Endothelial cell (in vitro differentiated cells): ENCODE measurements around the gene SRL. TPM values are rescaled to one million over a fixed set of nuclear protein-coding genes. Genes with fewer than 3 reads are reported as not detected.

ENCODE experiments used
- DNase-seq: peaks from one replicate; pipeline ENCODE4 v3.0.0; 2021; ENCODE audit warnings: low spot score
- H3K27ac Mint-ChIP-seq: one replicate; pipeline ENCODE4 v1.8.0; 2021; ENCODE audit warnings: mixed read lengths, inconsistent platforms; ENCODE audit not compliant: unreplicated experiment
- H3K27me3 Mint-ChIP-seq: one replicate; pipeline ENCODE4 v1.8.0; 2021; ENCODE audit warnings: mild to moderate bottlenecking, moderate library complexity, mixed read lengths, inconsistent platforms; ENCODE audit not compliant: unreplicated experiment
- H3K36me3 Mint-ChIP-seq: one replicate; pipeline ENCODE4 v1.8.0; 2021; ENCODE audit warnings: mild to moderate bottlenecking, low read depth, mixed read lengths, inconsistent platforms; ENCODE audit not compliant: unreplicated experiment
- H3K4me1 Mint-ChIP-seq: one replicate; pipeline ENCODE4 v1.8.0; 2021; ENCODE audit warnings: mild to moderate bottlenecking, mixed read lengths, inconsistent platforms; ENCODE audit not compliant: unreplicated experiment
- H3K4me3 Mint-ChIP-seq: one replicate; pipeline ENCODE4 v1.8.0; 2021; ENCODE audit warnings: mild to moderate bottlenecking, mixed read lengths, inconsistent platforms; ENCODE audit not compliant: unreplicated experiment
- H3K9me3 Mint-ChIP-seq: one replicate; pipeline ENCODE4 v1.8.0; 2021; ENCODE audit warnings: mixed read lengths, inconsistent platforms; ENCODE audit not compliant: unreplicated experiment
- total RNA-seq: library from RNA; stranded (reverse); fragmentation: NEBNext Ultra II Directional; extraction: Animal tissue kit (Norgen Biotek cat#: 25700); gene quantifications from one replicate; pipeline ENCODE4 v1.2.1, GENCODE V29; 2021; ENCODE audit not compliant: unreplicated experiment
- TF ChIP-seq, protein P1 (sequence below): fragments of 200-600 bp; sonication (generic); IDR thresholded peaks from one replicate; pipeline ENCODE4 v1.5.0; 2021; ENCODE audit warnings: antibody characterized with exemption; ENCODE audit not compliant: unreplicated experiment

Gene SRL
- total RNA-seq, 1 donor from 2014 or later = 0.26 TPM

DNA sequence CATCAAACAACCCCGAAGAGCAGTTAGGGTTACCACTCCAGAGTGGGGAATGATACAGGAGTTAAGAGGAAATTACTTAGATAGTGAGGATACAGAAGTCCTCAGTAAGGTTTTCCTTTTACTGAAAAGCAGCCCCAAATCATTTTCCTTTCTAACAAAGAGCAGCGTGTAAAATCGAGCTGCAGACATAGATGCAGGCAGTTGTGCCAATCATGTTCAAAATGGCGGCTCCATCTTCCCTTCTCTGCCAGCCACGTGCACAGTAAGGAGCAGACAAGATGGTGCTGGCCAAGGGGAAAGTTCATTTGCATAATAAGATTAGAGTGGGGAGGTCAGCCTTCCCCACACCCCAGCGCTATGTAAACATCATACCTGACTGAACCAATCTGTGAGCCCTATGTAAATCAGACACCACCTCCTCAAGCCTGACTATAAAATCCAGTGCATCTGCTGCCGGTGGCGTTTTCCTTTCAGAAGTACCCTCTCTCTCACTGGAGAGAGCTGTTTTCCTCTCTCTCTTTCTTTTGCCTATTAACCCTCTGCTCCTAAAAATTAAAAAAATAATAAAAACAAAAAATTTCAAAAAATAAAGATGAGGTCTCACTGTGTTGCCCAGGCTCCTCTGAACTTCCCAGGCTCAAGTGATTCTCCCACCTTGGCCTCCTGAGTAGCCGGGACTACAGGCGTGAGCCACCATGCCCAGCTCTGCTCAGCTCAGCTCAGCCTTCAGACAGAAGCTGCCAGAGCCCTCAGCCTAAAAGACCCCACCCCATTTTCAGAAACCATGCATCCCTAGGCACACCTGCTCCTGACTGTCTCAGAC is 2.6 kb upstream of the SRL start:
- no peak overlapping the region for H3K27ac Mint-ChIP-seq

DNA sequence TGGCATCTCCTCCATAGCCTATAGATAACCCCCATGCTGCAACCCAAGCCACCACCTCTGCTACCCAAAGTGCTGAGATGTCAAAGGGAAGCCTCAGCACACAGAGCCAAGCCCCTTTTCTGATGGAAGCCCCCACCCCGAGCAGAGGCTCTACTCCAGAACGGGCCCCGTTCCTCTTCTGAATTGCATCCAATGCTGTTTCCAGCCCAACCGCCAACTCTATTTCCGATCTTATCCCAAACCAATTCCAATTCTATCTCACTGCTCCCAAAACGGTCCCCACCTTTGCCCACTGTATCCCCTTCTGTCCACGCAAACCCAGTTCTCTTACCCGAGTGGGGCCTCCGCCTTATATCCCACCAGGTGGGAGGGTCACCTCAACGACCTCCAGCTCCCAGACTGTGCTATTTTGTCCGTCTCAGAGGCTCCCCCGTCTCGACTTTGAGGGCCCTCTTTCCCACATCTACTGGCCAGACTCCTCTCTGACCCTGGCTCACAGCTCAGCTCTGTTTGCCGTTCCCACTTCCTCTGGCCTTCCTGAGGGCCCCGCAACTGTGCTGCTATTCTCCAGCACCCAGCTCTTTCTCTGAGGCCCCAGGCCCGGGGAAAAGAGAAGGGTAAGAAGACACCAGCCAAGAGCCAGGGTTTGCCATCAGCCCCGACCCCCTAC is 487 bp downstream of the SRL start:
- Mint-ChIP-seq H3K4me3 (peak overlapping the region; percentile 13), H3K4me1 (peaks cover 8% of the 10 kb centered on the region), H3K9me3 (no peaks in the 10 kb centered on the region), H3K36me3 (peaks cover 4% of the 10 kb centered on the region), H3K27me3 (peaks cover 13% of the 10 kb centered on the region), H3K27ac (peak overlapping the region; percentile 7)
- TF ChIP-seq, protein P1, sequence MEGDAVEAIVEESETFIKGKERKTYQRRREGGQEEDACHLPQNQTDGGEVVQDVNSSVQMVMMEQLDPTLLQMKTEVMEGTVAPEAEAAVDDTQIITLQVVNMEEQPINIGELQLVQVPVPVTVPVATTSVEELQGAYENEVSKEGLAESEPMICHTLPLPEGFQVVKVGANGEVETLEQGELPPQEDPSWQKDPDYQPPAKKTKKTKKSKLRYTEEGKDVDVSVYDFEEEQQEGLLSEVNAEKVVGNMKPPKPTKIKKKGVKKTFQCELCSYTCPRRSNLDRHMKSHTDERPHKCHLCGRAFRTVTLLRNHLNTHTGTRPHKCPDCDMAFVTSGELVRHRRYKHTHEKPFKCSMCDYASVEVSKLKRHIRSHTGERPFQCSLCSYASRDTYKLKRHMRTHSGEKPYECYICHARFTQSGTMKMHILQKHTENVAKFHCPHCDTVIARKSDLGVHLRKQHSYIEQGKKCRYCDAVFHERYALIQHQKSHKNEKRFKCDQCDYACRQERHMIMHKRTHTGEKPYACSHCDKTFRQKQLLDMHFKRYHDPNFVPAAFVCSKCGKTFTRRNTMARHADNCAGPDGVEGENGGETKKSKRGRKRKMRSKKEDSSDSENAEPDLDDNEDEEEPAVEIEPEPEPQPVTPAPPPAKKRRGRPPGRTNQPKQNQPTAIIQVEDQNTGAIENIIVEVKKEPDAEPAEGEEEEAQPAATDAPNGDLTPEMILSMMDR = no peak
- no peak for DNase-seq

More for the DNA sequence above, 2.6 kb upstream of the SRL start:
- no peaks in the 10 kb centered on the region for H3K9me3 Mint-ChIP-seq
- H3K36me3 Mint-ChIP-seq = peaks cover 4% of the 10 kb centered on the region
- H3K4me3 Mint-ChIP-seq = no peak overlapping the region
- peaks cover 10% of the 10 kb centered on the region for H3K27me3 Mint-ChIP-seq
- H3K4me1 Mint-ChIP-seq = peaks cover 10% of the 10 kb centered on the region
- TF ChIP-seq, protein P1 = no peak
- DNase-seq = no peak

DNA sequence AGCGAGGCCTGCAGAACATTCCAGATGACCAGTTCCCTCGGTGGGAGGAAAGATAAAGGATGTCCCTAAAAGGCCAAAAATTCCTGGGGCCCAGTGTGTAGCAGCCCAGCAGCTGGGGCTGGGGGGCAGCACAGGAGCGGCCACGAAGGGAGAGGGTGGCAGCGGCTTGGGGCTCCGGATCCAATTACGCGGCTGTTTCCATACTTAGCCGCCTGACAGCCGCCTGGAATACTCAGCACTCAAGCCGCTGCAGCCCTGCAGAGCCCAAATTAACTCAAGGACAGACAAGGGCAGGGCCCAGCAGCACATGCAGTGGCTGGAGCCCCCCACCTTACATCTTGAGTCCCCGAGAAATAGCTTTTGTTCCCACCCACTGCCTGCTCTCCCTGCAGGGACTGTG is 1.3 kb downstream of the SRL start:
- no peak overlapping the region for H3K27ac Mint-ChIP-seq
- peaks cover 13% of the 10 kb centered on the region for H3K27me3 Mint-ChIP-seq
- peaks cover 6% of the 10 kb centered on the region for H3K4me1 Mint-ChIP-seq
- TF ChIP-seq, protein P1 = no peak
- H3K36me3 Mint-ChIP-seq = peaks cover 4% of the 10 kb centered on the region
- H3K4me3 Mint-ChIP-seq = no peak overlapping the region
- DNase-seq = no peak
- no peaks in the 10 kb centered on the region for H3K9me3 Mint-ChIP-seq

DNA sequence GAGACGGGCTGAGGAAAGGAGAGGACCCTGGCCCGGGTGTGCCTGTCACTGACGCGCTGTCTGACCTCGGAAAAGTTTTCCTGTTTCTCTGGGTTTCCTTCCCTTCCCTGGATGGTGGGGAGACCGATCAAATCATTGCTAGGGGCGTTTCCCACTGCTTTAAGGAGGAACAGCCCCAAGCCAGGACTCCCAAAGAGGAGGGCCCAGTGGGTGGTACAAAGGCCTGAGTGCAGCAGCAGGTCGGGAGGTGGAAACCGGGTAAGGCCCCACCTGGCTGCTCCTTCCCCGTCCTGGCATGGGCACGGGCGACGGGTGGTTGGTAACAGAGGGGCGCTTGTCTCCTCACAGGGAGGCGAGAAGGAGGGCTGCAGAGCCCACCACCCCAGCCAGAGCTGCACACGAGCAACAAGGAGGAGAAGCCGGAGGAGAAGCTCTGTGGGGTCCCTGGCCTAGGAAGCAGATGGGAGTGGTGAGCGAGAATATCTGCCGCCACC is 2.2 kb downstream of the SRL start:
- Mint-ChIP-seq H3K27me3 (peaks cover 13% of the 10 kb centered on the region), H3K4me1 (peaks cover 6% of the 10 kb centered on the region), H3K27ac (no peak overlapping the region)

More for the DNA sequence above, 2.2 kb downstream of the SRL start:
- Mint-ChIP-seq H3K9me3 (no peaks in the 10 kb centered on the region), H3K4me3 (no peak overlapping the region), H3K36me3 (peaks cover 4% of the 10 kb centered on the region)
- TF ChIP-seq, protein P1 = no peak
- DNase-seq = no peak
